DOHH2 (cell line): ENCODE data around the gene TCOF1.

Experiments
- H3F3A ChIP-seq: fragments of 200-600 bp; sonication (generic), shearing (Covaris generic); 2 replicates; pipeline ENCODE4 v1.6.0; 2016; ENCODE audit warnings: antibody characterized with exemption, mild to moderate bottlenecking; ENCODE audit not compliant: control insufficient read depth, insufficient read depth
- H3K27ac ChIP-seq: fragments of 200-600 bp; sonication (generic); 2 replicates; pipeline ENCODE4 v1.5.1; 2014; ENCODE audit warnings: low read depth, mild to moderate bottlenecking, low read length, moderate library complexity
- H3K27me3 ChIP-seq: fragments of 200-600 bp; sonication (generic); 2 replicates; pipeline ENCODE4 v1.6.1; 2014; ENCODE audit warnings: mild to moderate bottlenecking, low read length, mixed read lengths; ENCODE audit not compliant: control insufficient read depth
- H3K36me3 ChIP-seq: fragments of 200-600 bp; sonication (generic); 2 replicates; pipeline ENCODE4 v1.6.1; 2014; ENCODE audit warnings: mild to moderate bottlenecking, low read length, moderate library complexity, mixed read lengths; ENCODE audit not compliant: control insufficient read depth
- H3K4me1 ChIP-seq: fragments of 200-600 bp; sonication (generic); 2 replicates; pipeline ENCODE4 v1.6.1; 2014; ENCODE audit warnings: mild to moderate bottlenecking, low read length, mixed read lengths; ENCODE audit not compliant: control insufficient read depth
- H3K4me2 ChIP-seq: fragments of 200-600 bp; sonication (generic); 2 replicates; pipeline ENCODE4 v1.6.0; 2014; ENCODE audit warnings: mild to moderate bottlenecking, low read length, moderate library complexity
- H3K4me3 ChIP-seq: fragments of 200-600 bp; sonication (generic); 2 replicates; pipeline ENCODE4 v1.5.1; 2014; ENCODE audit warnings: mild to moderate bottlenecking, low read length, mixed read lengths
- H3K79me2 ChIP-seq: fragments of 200-600 bp; sonication (generic); 2 replicates; pipeline ENCODE4 v1.6.1; 2014; ENCODE audit warnings: mild to moderate bottlenecking, low read length, mixed read lengths; ENCODE audit not compliant: control insufficient read depth
- H3K9me2 ChIP-seq: fragments of 200-600 bp; sonication (generic); replicated peaks from 2 replicates; pipeline ENCODE4 v1.6.1; 2014; ENCODE audit warnings: mild to moderate bottlenecking, low read length, mixed read lengths; ENCODE audit not compliant: control insufficient read depth
- H3K9me3 ChIP-seq: fragments of 200-600 bp; sonication (generic); 2 replicates; pipeline ENCODE4 v1.6.1; 2014; ENCODE audit warnings: antibody characterized with exemption, low read length, mixed read lengths; ENCODE audit not compliant: control insufficient read depth, insufficient read depth
- H4K20me1 ChIP-seq: fragments of 200-600 bp; sonication (generic); 2 replicates; pipeline ENCODE4 v1.6.0; 2014; ENCODE audit warnings: low read depth, mild to moderate bottlenecking, antibody characterized with exemption, low read length, moderate library complexity; ENCODE audit not compliant: control insufficient read depth, insufficient read depth
- EZH2phosphoT487 ChIP-seq: fragments of 200-600 bp; sonication (generic); IDR thresholded peaks from 2 replicates; pipeline ENCODE4 v1.6.1; 2017; ENCODE audit warnings: borderline replicate concordance, mild to moderate bottlenecking, antibody characterized with exemption, low read length, moderate library complexity, mixed read lengths
- TF ChIP-seq, protein P1 (sequence below): fragments of 200-600 bp; sonication (generic); IDR thresholded peaks from one replicate; pipeline ENCODE4 v1.5.1; 2014; ENCODE audit warnings: antibody characterized with exemption, mild to moderate bottlenecking, low read depth, low read length; ENCODE audit not compliant: poor library complexity, severe bottlenecking

The TCOF1 gene

DNA sequence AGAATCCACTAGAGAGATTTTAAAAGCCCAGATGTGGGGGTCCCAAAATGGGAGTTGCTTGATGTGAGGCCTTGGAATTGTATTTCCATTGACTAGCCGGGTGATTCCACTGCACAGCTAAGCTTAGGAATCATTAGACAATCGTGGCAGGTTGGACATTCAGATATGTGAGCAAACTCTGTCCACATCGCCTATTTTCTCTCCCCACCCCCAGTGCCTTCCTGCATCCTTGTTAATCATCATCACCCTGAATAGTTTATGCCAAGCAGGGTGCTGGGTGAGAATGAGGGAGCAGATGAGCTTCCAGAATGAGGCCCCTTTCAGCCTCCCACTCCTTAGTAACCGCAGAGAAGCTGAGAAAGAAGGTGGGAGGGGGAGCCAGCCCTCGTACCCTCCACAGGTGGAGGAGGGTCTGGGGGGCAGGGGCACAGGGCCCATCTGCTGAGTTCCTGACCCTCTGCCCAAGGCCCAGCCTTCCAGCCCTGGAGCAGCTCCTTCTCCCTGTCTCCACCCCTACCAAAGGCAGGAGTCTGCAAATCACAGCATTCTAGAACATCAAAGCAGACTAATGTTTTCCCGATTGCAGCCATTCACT lies 7.7 kb upstream of the TCOF1 start:
- Histone ChIP-seq H3K79me2 (no peaks in the 10 kb centered on the region), H3K36me3 (no peaks in the 10 kb centered on the region), H3K4me2 (no peak overlapping the region), H3K4me3 (no peak overlapping the region), H3K9me3 (no peaks in the 10 kb centered on the region), H3F3A (no peaks in the 10 kb centered on the region), H3K27ac (no peak overlapping the region), H3K27me3 (no peaks in the 10 kb centered on the region), H3K4me1 (peaks cover 14% of the 10 kb centered on the region), H4K20me1 (no peaks in the 10 kb centered on the region), H3K9me2 (no peaks in the 10 kb centered on the region)
- TF ChIP-seq EZH2phosphoT487: no peak
- TF ChIP-seq, protein P1, sequence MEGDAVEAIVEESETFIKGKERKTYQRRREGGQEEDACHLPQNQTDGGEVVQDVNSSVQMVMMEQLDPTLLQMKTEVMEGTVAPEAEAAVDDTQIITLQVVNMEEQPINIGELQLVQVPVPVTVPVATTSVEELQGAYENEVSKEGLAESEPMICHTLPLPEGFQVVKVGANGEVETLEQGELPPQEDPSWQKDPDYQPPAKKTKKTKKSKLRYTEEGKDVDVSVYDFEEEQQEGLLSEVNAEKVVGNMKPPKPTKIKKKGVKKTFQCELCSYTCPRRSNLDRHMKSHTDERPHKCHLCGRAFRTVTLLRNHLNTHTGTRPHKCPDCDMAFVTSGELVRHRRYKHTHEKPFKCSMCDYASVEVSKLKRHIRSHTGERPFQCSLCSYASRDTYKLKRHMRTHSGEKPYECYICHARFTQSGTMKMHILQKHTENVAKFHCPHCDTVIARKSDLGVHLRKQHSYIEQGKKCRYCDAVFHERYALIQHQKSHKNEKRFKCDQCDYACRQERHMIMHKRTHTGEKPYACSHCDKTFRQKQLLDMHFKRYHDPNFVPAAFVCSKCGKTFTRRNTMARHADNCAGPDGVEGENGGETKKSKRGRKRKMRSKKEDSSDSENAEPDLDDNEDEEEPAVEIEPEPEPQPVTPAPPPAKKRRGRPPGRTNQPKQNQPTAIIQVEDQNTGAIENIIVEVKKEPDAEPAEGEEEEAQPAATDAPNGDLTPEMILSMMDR: no peak

DNA sequence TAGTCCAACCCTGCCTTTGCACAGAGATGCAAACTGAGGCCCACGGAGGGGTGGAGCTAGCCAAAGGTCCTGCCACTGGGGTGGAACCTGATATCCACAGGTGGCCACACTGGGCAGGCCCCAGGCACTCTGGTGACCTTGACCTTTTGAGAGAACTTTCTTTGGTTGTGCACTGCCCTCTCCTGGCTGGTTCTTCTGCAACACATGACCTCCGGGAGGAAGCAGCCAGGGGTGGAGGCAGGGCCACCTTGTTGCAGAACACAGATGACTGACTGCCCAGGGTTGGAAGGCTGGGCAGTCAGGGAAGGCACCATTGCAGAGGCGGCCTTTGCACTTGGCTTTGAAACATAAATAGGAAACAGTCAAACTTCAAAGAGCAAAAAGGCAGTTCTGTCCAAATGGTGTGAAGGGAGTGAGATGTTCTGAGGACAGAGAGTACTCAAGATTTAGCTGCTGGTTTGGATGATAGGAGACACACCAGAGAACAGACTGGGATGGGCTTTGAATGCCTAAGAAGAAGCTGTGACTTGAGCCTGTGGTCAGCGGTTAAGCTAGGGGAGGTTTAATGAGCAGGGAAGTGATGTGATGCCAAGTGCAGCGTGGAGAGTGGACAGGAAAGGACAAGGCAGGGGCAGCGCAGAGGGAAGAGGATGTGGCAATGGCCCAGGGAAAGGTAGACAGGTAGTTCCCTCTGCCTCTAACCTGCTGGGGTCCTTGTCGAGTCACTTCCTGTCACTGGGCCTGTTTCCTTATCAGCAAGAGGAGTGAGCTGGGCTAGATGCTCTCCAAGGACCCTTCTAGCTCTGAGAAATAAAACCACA lies 6.8 kb upstream of the TCOF1 start:
- H3K27ac ChIP-seq: no peak overlapping the region

DNA sequence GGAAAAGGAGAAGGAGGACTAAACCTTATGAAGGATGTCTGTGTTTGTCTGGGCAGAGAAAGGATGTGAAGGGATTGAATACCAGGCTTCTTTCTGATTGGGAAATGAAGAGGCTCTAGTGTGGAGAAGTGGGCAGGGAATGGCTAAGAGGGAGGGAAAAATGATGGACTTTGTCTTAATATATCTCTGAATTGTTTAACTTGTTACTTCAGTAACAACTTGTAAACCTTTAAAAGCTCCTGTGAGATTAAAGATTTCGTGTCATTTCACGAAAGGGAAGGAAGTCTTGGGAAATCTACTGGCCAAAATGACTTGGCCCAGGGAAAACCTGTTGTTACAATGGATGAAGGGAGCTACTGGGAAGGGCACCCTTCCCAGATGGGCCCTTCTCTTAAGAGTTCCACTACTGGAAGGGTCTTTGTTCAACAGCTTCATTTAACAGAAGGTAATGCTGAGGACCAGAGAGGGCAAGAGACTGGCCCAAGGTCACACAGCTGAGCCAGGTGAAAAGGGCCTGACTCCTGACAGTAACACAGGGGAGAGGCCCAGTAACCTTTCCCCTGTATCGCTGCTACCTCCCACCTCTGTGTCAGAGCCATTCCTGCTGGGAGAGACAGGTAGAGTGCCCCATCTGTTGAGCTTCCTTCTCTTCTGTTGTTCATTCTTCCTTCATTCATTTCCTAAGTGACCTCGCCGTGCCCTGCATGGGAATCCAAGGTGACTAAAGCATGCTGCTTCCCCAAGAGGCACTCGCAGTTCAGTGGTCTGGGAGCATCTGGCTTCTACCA lies 5.1 kb upstream of the TCOF1 start:
- no peaks in the 10 kb centered on the region for H3K9me3 ChIP-seq
- H3K27me3 ChIP-seq: no peaks in the 10 kb centered on the region
- no peak overlapping the region for H3K27ac ChIP-seq
- H4K20me1 ChIP-seq: no peaks in the 10 kb centered on the region
- H3K9me2 ChIP-seq: no peaks in the 10 kb centered on the region
- H3K4me3 ChIP-seq: no peak overlapping the region
- H3F3A ChIP-seq: no peaks in the 10 kb centered on the region
- TF ChIP-seq, protein P1: no peak
- no peak for TF ChIP-seq EZH2phosphoT487
- H3K4me1 ChIP-seq: peaks cover 20% of the 10 kb centered on the region
- no peak overlapping the region for H3K4me2 ChIP-seq
- H3K79me2 ChIP-seq: peaks cover 3% of the 10 kb centered on the region
- no peaks in the 10 kb centered on the region for H3K36me3 ChIP-seq

More for the DNA sequence above, 6.8 kb upstream of the TCOF1 start:
- Histone ChIP-seq H3K4me2 (peak overlapping the region; percentile 1; the same call in 1 of the 2 replicates), H3K4me1 (peaks cover 14% of the 10 kb centered on the region), H3F3A (no peaks in the 10 kb centered on the region), H3K36me3 (no peaks in the 10 kb centered on the region), H3K9me2 (no peaks in the 10 kb centered on the region), H3K27me3 (no peaks in the 10 kb centered on the region), H4K20me1 (no peaks in the 10 kb centered on the region), H3K4me3 (no peak overlapping the region), H3K79me2 (no peaks in the 10 kb centered on the region), H3K9me3 (no peaks in the 10 kb centered on the region)
- no peak for TF ChIP-seq EZH2phosphoT487
- TF ChIP-seq, protein P1: peak; percentile 77
